Muscle layer of colon (tissue), 2 donors: ENCODE data around the gene TMEM252.

ENCODE experiments used
- H3K27ac ChIP-seq: one replicate; pipeline ENCODE4 v1.7.0; 2013; ENCODE audit warnings: low read depth, mild to moderate bottlenecking, low read length, moderate library complexity
- H3K27me3 ChIP-seq, 2 donors: one replicate each; pipeline ENCODE4 v1.7.0; 2013; ENCODE audit warnings: low read length in 2 of 2, mild to moderate bottlenecking in 2 of 2; ENCODE audit not compliant: insufficient read depth in 2 of 2, control insufficient read depth in 1 of 2
- H3K36me3 ChIP-seq: one replicate; pipeline ENCODE4 v1.7.0; 2013; ENCODE audit warnings: mild to moderate bottlenecking, low read length; ENCODE audit not compliant: insufficient read depth
- H3K4me1 ChIP-seq: one replicate; pipeline ENCODE4 v1.7.0; 2013; ENCODE audit warnings: mild to moderate bottlenecking, low read length; ENCODE audit not compliant: insufficient read depth
- H3K4me3 ChIP-seq, 2 donors: one replicate each; pipeline ENCODE4 v1.7.0; 2013; ENCODE audit warnings: low read length in 2 of 2, low read depth in 1 of 2, mild to moderate bottlenecking in 1 of 2, moderate library complexity in 1 of 2
- H3K9ac ChIP-seq: one replicate; pipeline ENCODE4 v1.7.0; 2013; ENCODE audit warnings: low read length
- H3K9me3 ChIP-seq: one replicate; pipeline ENCODE4 v1.7.0; 2013; ENCODE audit warnings: mild to moderate bottlenecking, low read length
- donor health status: abdominal sarcoma.
- donor health status: Adenocarcinoma of cecum.

Gene TMEM252

GRCh38 chr9:68493958-68494577 is 46.6 kb downstream of the TMEM252 start:
- Histone ChIP-seq H3K9me3 (no peaks in the 10 kb centered on the region), H3K36me3 (peaks cover 33% of the 10 kb centered on the region), H3K27me3 (no peaks in the 10 kb centered on the region), H3K4me3 (no peak overlapping the region), H3K9ac (no peak overlapping the region), H3K27ac (no peak overlapping the region), H3K4me1 (peaks cover 66% of the 10 kb centered on the region)

- H3K9ac ChIP-seq: no peak overlapping the region
- H3K27me3 ChIP-seq: no peaks in the 10 kb centered on the region
- peaks cover 68% of the 10 kb centered on the region for H3K4me1 ChIP-seq
- no peaks in the 10 kb centered on the region for H3K9me3 ChIP-seq
- H3K36me3 ChIP-seq: peaks cover 33% of the 10 kb centered on the region
- H3K4me3 ChIP-seq: no peak overlapping the region
- peak overlapping the region; percentile 6 for H3K27ac ChIP-seq
Observed at GRCh38 chr9:68493541-68493940, 47.1 kb downstream of the TMEM252 start.

GRCh38 chr9:68492806-68493205 is 47.9 kb downstream of the TMEM252 start:
- H3K27ac ChIP-seq: peak overlapping the region; percentile 6
- no peak overlapping the region for H3K9ac ChIP-seq
- no peak overlapping the region for H3K4me3 ChIP-seq
- peaks cover 31% of the 10 kb centered on the region for H3K36me3 ChIP-seq
- no peaks in the 10 kb centered on the region for H3K27me3 ChIP-seq
- peaks cover 68% of the 10 kb centered on the region for H3K4me1 ChIP-seq
- no peaks in the 10 kb centered on the region for H3K9me3 ChIP-seq

GRCh38 chr9:68489646-68490045 is 51.0 kb downstream of the TMEM252 start:
- H3K9me3 ChIP-seq: peaks cover 3% of the 10 kb centered on the region
- no peak overlapping the region for H3K4me3 ChIP-seq
- H3K27ac ChIP-seq: no peak overlapping the region
- H3K36me3 ChIP-seq: peaks cover 43% of the 10 kb centered on the region
- H3K27me3 ChIP-seq: no peaks in the 10 kb centered on the region
- peaks cover 42% of the 10 kb centered on the region for H3K4me1 ChIP-seq
- H3K9ac ChIP-seq: no peak overlapping the region

- Histone ChIP-seq H3K36me3 (peaks cover 56% of the 10 kb centered on the region), H3K27ac (no peak overlapping the region), H3K27me3 (no peaks in the 10 kb centered on the region), H3K4me1 (peaks cover 27% of the 10 kb centered on the region), H3K9ac (no peak overlapping the region), H3K9me3 (peaks cover 3% of the 10 kb centered on the region), H3K4me3 (no peak overlapping the region)
Observed at GRCh38 chr9:68488126-68488525, 52.6 kb downstream of the TMEM252 start.
